ENCODE results near the gene FAM153A.
"Not testable (repeated sequence)": the region's sequence is repeated elsewhere in the genome, so short reads cannot be mapped to it uniquely, and the experiment has no call there.

The FAM153A gene

DNA sequence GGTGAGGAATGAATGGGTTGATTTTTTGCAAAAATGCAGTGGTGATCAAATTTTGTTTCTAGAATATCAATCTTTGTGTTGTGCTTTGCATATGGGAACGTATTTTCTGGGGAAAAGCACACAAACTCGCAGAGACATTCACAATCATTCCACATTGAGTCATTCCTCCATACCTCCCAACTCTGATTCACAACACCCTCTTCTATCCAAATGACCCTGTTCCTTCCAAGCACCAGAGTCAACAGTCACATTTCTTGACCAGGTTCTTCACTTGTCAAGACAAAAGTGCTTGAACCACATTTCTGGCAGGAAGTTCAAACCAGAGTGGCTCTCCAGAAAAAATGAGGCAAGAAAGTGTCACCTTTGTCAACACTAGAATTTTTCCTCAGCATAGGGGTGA, 35.3 kb downstream of the FAM153A start:
- DNase-seq (ENCODE audit: low read depth, low spot score): not testable (repeated sequence)

DNA sequence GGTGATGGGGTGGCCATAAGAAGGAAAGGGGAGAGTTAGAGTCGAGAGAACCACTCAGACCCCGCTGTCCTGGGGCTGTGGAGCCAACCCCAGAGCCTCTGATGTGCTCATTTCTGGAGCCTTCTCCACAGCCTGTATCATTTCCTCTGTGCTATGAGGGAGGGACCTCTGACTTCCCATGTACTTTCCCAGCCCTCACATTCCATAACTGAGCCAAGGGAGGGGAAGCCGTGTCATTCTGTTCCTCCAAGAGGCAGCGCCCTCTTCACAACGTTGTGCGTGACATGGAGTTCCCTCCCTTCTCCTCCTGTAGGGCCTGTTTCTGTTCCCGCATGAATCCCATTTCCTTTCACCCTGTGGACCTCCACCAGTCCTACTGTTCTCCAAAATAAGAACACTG, 57.8 kb downstream of the FAM153A start:
- not testable (repeated sequence) for DNase-seq (ENCODE audit: low read depth, low spot score)

DNA sequence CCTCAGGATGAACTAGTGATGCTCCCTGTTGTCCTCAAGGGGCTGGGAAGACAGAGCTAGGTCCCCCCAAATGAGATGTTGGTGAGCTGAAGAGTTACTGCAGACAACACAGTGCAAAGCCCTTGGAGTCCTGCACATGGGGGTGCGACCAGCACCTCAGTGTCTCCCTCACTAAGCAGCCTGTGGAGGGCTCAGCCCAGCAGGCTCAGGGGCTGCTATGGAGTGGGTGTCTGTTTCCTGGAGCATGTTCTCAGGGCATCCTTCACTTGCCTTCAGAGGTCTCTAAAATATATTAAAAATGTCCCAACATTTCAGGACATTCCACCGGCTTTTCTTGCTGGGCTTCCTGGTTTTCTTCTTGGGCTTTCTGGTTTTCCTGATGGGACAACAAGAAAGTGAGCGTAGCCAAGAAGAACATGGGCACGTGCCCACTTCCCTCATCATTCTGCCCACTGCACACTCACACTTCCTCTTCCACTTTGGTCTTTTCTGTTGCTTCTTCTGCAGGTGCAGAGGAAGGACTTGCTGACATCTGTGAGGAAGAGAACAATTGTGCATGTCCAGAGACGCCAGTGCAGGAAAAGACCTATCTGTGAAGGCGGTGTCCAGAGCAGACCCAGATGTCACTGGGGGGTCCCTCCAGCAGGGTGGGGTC, 58.7 kb downstream of the FAM153A start:
- not testable (repeated sequence) for DNase-seq (ENCODE audit: low read depth, low spot score)

DNA sequence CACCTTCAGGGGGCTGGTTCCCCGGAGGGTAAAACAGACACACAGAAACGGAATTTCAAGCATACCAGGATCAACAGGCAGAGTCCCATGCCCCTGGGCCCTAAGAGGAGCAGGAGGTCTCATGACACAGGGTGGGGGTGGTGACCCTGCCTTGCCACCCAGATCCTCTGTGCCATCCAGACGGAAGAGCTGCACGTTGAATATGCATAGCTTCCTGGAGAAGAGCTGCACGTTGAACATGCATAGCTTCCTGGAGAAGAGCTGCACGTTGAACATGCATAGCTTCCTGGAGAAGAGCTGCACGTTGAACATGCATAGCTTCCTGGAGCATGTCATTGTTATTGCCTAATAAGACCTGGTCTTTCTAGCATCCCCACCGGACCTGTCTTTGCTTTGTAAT, 59.9 kb downstream of the FAM153A start:
- not testable (repeated sequence) for DNase-seq (ENCODE audit: low read depth, low spot score)

DNA sequence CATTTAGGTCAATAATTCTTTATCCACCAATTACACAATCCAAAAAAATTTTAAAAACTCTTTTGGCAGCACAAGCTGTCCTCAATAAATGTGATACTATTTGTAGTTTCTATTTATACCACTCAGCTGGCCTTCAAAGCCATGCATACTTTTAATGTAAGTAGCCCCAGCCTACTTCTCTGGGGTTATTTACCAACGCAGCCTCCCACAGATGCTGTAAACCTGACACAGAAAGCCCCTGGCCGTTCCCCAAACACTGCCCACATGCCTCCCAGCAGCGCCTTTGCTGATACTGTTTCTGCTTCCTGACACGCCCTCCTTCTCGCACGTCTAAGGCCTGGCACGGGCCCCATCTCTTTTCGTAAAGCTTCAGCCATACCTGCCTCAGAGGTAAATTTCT, 62.7 kb downstream of the FAM153A start:
- DNase-seq (ENCODE audit: low read depth, low spot score): not testable (repeated sequence)

DNA sequence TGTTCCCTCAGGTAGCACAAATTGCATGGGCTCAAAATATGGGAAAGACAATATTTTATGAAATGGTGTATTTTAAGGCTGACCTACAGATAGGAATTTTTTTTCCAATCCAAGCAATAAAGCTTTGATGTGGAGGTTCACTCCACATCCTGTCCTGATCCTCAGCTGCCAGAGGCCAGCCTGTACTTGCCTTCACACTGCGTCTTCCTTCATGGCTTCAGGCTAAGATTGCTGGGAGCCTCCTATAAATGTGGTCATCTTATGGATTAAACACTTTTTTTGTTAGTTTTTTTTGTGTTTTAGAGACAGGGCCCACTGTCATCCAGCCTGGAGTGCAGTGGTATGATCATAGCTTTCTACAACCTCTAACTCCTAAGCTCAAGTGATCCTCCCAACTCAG, 67.3 kb downstream of the FAM153A start:
- not testable (repeated sequence) for DNase-seq (ENCODE audit: low read depth, low spot score)

DNA sequence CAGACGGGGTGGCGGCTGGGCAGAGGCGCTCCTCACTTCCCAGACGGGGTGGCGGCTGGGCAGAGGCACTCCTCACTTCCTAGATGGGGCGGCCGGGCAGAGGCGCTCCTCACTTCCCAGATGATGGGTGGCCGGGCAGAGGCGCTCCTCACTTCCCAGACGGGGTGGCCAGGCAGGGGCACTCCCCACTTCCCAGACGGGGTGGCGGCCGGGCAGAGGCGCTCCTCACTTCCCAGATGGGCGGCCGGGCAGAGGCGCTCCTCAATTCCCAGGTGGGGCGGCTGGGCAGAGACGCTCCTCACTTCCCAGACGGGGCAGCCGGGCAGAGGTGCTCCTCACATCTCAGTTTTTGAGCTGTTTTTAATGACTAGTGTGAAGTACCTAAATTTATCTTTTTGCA, 86.6 kb downstream of the FAM153A start:
- DNase-seq (ENCODE audit: low read depth, low spot score): not testable (repeated sequence)

DNA sequence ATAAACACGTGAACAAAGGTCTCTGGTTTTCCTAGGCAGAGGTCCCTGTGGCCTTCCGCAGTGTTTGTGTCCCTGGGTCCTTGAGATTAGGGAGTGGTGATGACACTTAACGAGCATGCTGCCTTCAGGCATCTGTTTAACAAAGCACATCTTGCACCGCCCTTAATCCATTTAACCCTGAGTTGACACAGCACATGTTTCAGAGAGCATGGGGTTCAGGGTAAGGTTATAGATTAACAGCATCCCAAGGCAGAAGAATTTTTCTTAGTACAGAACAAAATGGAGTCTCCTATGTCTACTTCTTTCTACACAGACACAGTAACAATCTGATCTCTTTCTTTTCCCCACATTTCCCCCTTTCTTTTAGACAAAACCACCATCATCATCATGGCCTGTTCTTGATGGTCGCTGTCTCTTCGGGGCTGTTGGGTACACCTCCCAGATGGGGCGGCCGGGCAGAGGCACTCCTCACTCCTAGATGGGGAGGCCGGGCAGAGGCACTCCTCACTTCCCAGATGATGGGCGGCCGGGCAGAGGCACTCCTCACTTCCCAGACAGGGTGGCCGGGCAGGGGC, 87.3 kb downstream of the FAM153A start:
- DNase-seq (ENCODE audit: low read depth, low spot score): not testable (repeated sequence)

DNA sequence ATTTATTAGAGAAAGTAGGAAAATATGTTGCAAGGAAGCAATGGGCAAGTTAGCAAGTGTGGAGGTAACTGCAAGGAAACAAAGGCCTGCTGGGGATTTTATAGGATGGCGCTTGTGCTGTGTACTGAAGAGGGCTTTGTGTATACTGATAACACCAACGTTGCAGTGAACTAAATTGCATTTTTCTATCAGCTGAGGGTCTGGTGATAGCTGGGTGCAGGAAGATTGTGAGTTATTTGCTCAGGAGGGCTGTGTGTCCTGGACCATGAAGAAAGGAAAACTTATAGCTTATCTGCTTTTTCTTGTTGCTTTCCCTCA, 88.2 kb downstream of the FAM153A start:
- DNase-seq (ENCODE audit: low read depth, low spot score): not testable (repeated sequence)

DNA sequence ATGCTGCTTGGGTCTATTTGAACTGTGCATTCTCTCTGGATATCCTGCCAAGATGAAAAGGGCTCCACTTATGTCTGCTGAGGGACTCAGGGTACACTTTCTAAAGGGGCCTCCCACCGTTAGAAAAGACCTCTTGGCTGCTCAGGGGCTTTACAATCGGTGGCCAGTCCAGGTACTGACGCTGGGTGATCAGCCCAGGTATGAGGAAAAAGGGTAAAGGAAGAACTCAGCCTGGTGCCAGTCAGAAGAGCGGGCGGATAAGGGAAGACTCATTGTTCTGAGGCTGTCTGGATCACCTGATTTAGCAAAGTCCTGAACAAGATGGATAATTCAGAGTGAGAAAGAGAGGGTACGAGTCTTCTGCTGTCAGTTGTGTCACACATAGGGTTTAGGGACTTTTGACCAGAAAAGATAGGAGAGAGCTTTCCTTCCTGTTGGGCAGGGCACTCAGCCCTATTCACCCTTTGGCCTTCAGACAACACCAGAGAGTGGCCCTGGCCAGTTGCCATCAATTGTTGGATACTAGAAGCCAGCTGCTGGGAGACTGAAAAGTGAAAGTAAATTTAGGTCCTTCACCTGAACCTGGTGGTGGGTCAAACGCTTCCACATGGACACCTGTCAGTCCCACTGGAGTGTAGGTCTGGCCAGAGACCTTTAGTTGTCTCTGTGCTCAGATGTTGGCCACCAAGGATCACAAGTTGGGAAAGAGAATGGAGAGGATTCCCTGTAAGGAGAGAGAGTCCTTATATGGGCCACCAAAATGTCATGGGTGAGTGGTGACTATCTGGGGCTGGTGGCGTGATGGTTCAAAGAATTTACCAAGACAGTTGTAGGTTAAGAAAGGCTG, 88.8 kb downstream of the FAM153A start:
- DNase-seq (ENCODE audit: low read depth, low spot score): not testable (repeated sequence)

DNA sequence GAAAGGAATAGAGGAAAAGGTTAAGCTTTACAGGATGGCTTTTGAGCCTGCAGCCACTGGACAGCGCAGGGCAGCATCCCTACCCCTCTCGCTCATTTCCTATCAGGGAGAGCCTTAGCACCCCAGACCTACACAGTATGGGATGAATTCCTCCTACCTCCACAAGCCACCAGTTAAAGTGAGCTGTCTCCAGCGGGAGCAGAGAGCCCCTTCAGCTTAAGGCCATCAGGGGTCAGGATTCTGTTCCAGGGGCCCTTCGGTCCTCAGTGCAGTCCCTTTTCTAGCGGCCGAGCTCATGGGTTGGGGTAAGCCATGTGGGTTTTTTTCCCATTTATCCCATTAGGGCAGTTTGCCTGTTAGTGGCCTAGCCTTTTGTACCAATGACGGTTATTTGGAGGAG, 89.7 kb downstream of the FAM153A start:
- DNase-seq (ENCODE audit: low read depth, low spot score): not testable (repeated sequence)

DNA sequence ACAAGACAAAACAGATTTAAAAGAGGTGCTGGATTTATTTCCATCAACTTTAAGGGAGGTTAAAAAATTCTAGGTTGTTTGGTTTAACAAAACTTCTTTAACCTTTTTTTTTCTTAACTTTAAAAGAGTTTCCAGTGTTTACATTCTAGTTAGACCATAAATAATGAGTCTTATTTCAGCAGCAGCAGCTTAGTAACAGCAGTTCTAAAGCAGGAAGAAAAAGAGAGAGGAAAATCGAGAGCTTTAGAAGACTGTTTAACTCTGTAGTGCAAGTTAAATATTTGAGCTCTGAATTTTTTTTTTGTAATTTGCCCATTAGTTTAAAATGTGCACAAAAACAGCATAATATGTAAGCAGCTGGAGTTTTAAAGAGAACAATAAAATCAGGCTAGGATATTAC, 90.2 kb downstream of the FAM153A start:
- not testable (repeated sequence) for DNase-seq (ENCODE audit: low read depth, low spot score)

DNA sequence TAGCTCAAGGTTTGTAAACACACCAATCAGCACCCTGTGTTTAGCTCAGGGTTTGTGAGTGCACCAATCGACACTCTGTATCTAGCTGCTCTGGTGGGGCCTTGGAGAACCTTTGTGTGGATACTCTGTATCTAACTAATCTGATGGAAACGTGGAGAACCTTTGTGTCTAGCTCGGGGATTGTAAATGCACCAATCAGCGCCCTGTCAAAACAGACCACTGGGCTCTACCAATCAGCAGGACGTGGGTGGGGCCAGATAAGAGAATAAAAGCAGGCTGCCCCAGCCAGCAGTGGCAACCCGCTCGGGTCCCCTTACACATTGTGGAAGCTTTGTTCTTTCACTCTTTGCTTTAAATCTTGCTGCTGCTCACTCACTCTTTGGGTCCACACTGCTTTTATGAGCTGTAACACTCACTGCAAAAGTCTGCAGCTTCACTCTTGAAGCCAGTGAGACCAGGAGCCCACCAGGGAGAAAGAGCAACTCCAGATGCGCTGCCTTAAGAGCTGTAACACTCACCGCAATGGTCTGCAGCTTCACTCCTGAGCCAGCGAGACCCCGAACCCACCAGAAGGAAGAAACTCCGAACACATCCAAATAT, 93.6 kb downstream of the FAM153A start:
- DNase-seq (ENCODE audit: low read depth, low spot score): not testable (repeated sequence)

DNA sequence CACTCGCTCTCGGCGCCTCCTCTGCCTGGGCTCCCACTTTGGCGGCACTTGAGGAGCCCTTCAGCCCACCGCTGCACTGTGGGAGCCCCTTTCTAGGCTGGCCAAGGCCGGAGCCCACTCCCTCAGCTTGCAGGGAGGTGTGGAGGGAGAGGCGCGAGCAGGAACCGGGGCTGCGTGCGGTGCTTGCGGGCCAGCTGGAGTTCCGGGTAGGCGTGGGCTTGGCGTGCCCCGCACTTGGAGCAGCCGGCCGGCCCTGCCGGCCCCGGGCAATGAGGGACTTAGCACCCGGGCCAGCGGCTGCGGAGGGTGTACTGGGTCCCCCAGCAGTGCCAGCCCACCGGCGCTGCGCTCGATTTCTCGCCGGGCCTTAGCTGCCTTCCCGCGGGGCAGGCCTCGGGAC, 94.6 kb downstream of the FAM153A start:
- not testable (repeated sequence) for DNase-seq (ENCODE audit: low read depth, low spot score)

DNA sequence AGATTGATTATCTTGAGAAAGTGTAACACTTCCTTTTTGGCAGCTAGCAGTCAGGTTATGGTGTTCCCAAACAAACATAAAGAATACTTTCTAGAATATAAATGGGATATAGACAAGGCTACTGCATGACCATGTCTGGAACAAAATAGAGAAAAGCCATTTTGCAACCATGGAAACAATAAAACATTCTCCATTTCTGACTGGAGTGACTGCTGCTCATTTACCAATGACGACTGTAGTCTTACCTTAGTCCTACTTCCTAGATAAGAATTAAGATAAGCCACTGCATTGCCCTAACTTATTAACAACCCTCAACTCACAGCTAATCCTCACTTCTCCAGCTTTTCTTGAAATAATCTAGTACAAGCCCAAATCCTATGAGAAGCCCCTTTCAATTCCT, 100.8 kb downstream of the FAM153A start:
- DNase-seq (ENCODE audit: low read depth, low spot score): not testable (repeated sequence)

All from brain pericyte (primary cell).